ENCODE measurements around the gene BBS9. TPM values are rescaled to one million over a fixed set of nuclear protein-coding genes. Genes with fewer than 3 reads are reported as not detected.
A peak's percentile ranks its signal among the peaks of the same experiment; 100 is the strongest.

Gene BBS9
- total and polyA plus RNA-seq, 4 donors = 2.3 to 9.5 (median 4.5) TPM

- Histone ChIP-seq H3K27me3 (ENCODE audit: control insufficient read depth in 4 of 4, insufficient read depth in 4 of 4, low read length in 3 of 4) (no peaks in the 10 kb centered on the region), H3K27ac (ENCODE audit: low read depth in 1 of 2, low read length in 2 of 2) (peak overlapping the region; percentile 31 to 75), H3K36me3 (ENCODE audit: control insufficient read depth in 4 of 4, insufficient read depth in 3 of 4, low read depth in 1 of 4, low read length in 3 of 4) (no peaks in the 10 kb centered on the region), H3K4me1 (ENCODE audit: control insufficient read depth in 4 of 4, insufficient read depth in 4 of 4, low read length in 3 of 4) (peaks cover 2 to 8% (median 7%) of the 10 kb centered on the region in 4 donors), H3K9ac (ENCODE audit: low read depth in 1 of 2, low read length in 2 of 2) (peak overlapping the region in 1 of 2 donors; percentile 81), H3K4me3 (ENCODE audit: low read depth in 1 of 3, low read length in 3 of 3) (peak overlapping the region in 2 of 3 donors; percentile 22 to 46), H3K9me3 (ENCODE audit: control insufficient read depth in 4 of 4, low read length in 3 of 4) (no peaks in the 10 kb centered on the region)
- WGBS = 76% methylated on average over 2 of the region's 2 CpGs
- TF ChIP-seq FOXA2 (IDR thresholded peaks at IDR 0.05) = no peak
- TF ChIP-seq, protein P1, sequence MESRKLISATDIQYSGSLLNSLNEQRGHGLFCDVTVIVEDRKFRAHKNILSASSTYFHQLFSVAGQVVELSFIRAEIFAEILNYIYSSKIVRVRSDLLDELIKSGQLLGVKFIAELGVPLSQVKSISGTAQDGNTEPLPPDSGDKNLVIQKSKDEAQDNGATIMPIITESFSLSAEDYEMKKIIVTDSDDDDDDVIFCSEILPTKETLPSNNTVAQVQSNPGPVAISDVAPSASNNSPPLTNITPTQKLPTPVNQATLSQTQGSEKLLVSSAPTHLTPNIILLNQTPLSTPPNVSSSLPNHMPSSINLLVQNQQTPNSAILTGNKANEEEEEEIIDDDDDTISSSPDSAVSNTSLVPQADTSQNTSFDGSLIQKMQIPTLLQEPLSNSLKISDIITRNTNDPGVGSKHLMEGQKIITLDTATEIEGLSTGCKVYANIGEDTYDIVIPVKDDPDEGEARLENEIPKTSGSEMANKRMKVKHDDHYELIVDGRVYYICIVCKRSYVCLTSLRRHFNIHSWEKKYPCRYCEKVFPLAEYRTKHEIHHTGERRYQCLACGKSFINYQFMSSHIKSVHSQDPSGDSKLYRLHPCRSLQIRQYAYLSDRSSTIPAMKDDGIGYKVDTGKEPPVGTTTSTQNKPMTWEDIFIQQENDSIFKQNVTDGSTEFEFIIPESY (IDR thresholded peaks at IDR 0.05) = no peak
- TF ChIP-seq FOXA1 (IDR thresholded peaks at IDR 0.05) = no peak
- no peak for TF ChIP-seq RXRA (IDR thresholded peaks at IDR 0.05)
- TF ChIP-seq EGR1 (IDR thresholded peaks at IDR 0.05; ENCODE audit: low read depth in 2 of 2) = no peak
- TF ChIP-seq NR2F2 (IDR thresholded peaks at IDR 0.05) = no peak
- no peak for TF ChIP-seq REST (IDR thresholded peaks at IDR 0.05)
- no peak for TF ChIP-seq GABPA (IDR thresholded peaks at IDR 0.05 in 1 of 2, conservative IDR thresholded peaks at IDR 0.05 in 1 of 2)
- no peak for TF ChIP-seq CTCF (IDR thresholded peaks at IDR 0.05; ENCODE audit: low read depth, low read length, missing input control)
- no peak for TF ChIP-seq TAF1 (conservative IDR thresholded peaks at IDR 0.05)
- TF ChIP-seq JUND (IDR thresholded peaks at IDR 0.05) = no peak
- DNase-seq (ENCODE audit: low spot score) = no peak
Measured at GRCh38 chr7:33190688-33191304, 61.4 kb downstream of the BBS9 start.

DNA sequence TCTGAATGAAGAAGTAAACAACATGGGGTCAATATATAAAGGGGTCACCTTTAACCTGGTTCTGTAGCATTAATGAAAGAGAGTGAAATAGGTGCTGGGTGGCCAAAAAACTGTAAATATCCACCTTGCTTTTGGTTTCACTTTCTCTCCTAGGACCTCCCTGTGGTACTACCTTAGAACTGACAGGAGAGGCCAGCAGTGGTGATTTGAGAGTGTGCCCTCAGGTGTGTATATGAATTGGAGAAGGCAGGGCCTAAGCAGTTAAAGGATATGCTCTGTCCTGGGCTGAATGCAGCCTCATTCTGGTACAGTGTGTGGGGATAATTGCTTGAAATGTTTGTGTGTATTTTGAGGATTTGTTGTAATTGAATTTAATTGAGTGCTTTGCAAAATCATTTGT, 62.0 kb downstream of the BBS9 start:
- H3K9ac ChIP-seq (ENCODE audit: low read depth in 1 of 2, low read length in 2 of 2) = peak overlapping the region in 1 of 2 donors; percentile 81
- TF ChIP-seq YY1 (IDR thresholded peaks at IDR 0.05) (no peak), CTCF (IDR thresholded peaks at IDR 0.05; ENCODE audit: low read depth, low read length, missing input control) (peak; percentile 17), RXRA (IDR thresholded peaks at IDR 0.05) (peak in 1 of 2 donors; percentile 5), RAD21 (IDR thresholded peaks at IDR 0.05) (peak in 1 of 2 donors; percentile 43)
- no peak for DNase-seq (ENCODE audit: low spot score)
- H3K9me3 ChIP-seq (ENCODE audit: control insufficient read depth in 4 of 4, low read length in 3 of 4) = no peaks in the 10 kb centered on the region
- peak overlapping the region in 1 of 2 donors; percentile 75 for H3K27ac ChIP-seq (ENCODE audit: low read depth in 1 of 2, low read length in 2 of 2)
- H3K4me3 ChIP-seq (ENCODE audit: low read depth in 1 of 3, low read length in 3 of 3) = peak overlapping the region in 2 of 3 donors; percentile 22 to 46
- peaks cover 2 to 8% (median 7%) of the 10 kb centered on the region in 4 donors for H3K4me1 ChIP-seq (ENCODE audit: control insufficient read depth in 4 of 4, insufficient read depth in 4 of 4, low read length in 3 of 4)
- H3K27me3 ChIP-seq (ENCODE audit: control insufficient read depth in 4 of 4, insufficient read depth in 4 of 4, low read length in 3 of 4) = no peaks in the 10 kb centered on the region
- H3K36me3 ChIP-seq (ENCODE audit: control insufficient read depth in 4 of 4, insufficient read depth in 3 of 4, low read depth in 1 of 4, low read length in 3 of 4) = no peaks in the 10 kb centered on the region
